K562 (cell line): ENCODE data around the gene TAF5L. TPM values are rescaled to one million over a fixed set of nuclear protein-coding genes. Genes with fewer than 3 reads are reported as not detected.

Experiments used
- ATAC-seq: fragments of 200-7000 bp; cut with Tn5 transposase; 3 replicates; pipeline ENCODE4 v1.9.1; 2020; ENCODE audit warnings: moderate library complexity
- BruUV-seq: library from RNA; stranded (reverse); fragments of 400-500 nt; replicated peaks from 2 replicates; lab custom pipeline; 2021; lab: Mats Ljungman, UMichigan
- CTCF ChIA-PET: fragments of 300-600 bp; formaldehyde crosslinking; extraction: SDS; loops from one replicate; lab custom pipeline; 2021; ENCODE audit warnings: low intra/inter-chr PET ratio; lab: Yijun Ruan, JAX
- POLR2A ChIA-PET: fragments of 300-600, 350-650 bp; sonication (Branson Sonifier 250); formaldehyde crosslinking; extraction: SDS; loops from one replicate; lab custom pipeline; 2021; ENCODE audit warnings: antibody characterized with exemption, inconsistent platforms; lab: Yijun Ruan, JAX
- DNase-seq, 4 experiments: peaks; one replicate each; pipeline versions ENCODE4 v3.0.0 to v3.0.0-alpha.2; 2011 to 2018; ENCODE audit warnings: low spot score in 3 of 4, mixed read lengths in 3 of 4; ENCODE audit errors: extremely low read depth in 1 of 4
- FAIRE-seq: peaks from 2 replicates; lab custom pipeline; 2011; peaks lifted over from hg19 to GRCh38; lab: Jason Lieb, UNC
- H2AFZ ChIP-seq: 2 replicates; pipeline ENCODE4 v1.6.0; 2011; ENCODE audit warnings: low read depth, low read length, control low read depth, inconsistent platforms
- H3K27ac ChIP-seq: fragments of 200-600 bp; 3 replicates; pipeline ENCODE4 v1.8.0; 2011; ENCODE audit warnings: low read depth, mild to moderate bottlenecking, control low read depth, inconsistent platforms, low read length, moderate library complexity, mixed read lengths; ENCODE audit errors: extremely low read depth
- H3K27me3 ChIP-seq, 2 experiments: fragments of 300-600 bp in 1 of 2; 2 replicates in 1 of 2; 3 replicates in 1 of 2; pipeline versions ENCODE4 v1.6.0 to v1.8.0; 2011; ENCODE audit warnings: inconsistent platforms in 2 of 2, low read length in 2 of 2, mild to moderate bottlenecking in 1 of 2, mixed read lengths in 1 of 2, moderate library complexity in 1 of 2; ENCODE audit not compliant: control insufficient read depth in 2 of 2, insufficient read depth in 2 of 2
- H3K36me3 ChIP-seq: fragments of 300-600 bp; 3 replicates; pipeline ENCODE4 v1.8.0; 2011; ENCODE audit warnings: mild to moderate bottlenecking, low read length, inconsistent platforms; ENCODE audit not compliant: control insufficient read depth, insufficient read depth
- H3K4me1 ChIP-seq, 2 experiments: fragments of 200-600 bp in 1 of 2; replicated peaks in 1 of 2; 2 replicates in 1 of 2; 3 replicates in 1 of 2; pipeline versions ENCODE4 v1.5.1 to v1.8.0; 2011; ENCODE audit warnings: inconsistent platforms in 2 of 2, low read length in 2 of 2, mild to moderate bottlenecking in 1 of 2, mixed read lengths in 1 of 2, moderate library complexity in 1 of 2; ENCODE audit not compliant: control insufficient read depth in 2 of 2, insufficient read depth in 2 of 2
- H3K4me2 ChIP-seq: 2 replicates; pipeline ENCODE4 v1.6.1; 2011; ENCODE audit warnings: low read length, control low read depth, inconsistent platforms, mixed read lengths; ENCODE audit not compliant: insufficient read depth
- H3K4me3 ChIP-seq: fragments of 200-600 bp; sonication (generic), shearing (Covaris generic); 2 replicates; pipeline ENCODE4 v1.5.1; 2016; ENCODE audit warnings: control low read depth, inconsistent platforms
- H3K79me2 ChIP-seq: fragments of 200-600 bp; 3 replicates; pipeline ENCODE4 v1.8.0; 2011; ENCODE audit warnings: low read length, inconsistent platforms; ENCODE audit not compliant: control insufficient read depth, insufficient read depth
- H3K9ac ChIP-seq, 2 experiments: 2 replicates each; pipeline versions ENCODE4 v1.6.0 to v1.6.1; 2011; ENCODE audit warnings: low read depth in 2 of 2, low read length in 2 of 2, control low read depth in 1 of 2, inconsistent platforms in 1 of 2, mild to moderate bottlenecking in 1 of 2, mixed read lengths in 1 of 2; ENCODE audit not compliant: insufficient read depth in 1 of 2
- H3K9me1 ChIP-seq: one replicate; pipeline ENCODE4 v1.6.0; 2011; ENCODE audit warnings: inconsistent platforms, mild to moderate bottlenecking, low read length, moderate library complexity; ENCODE audit not compliant: control insufficient read depth, insufficient read depth
- H3K9me3 ChIP-seq: replicated peaks from 2 replicates; pipeline ENCODE4 v1.5.1; 2011; ENCODE audit warnings: low read depth, low read length, inconsistent platforms; ENCODE audit not compliant: control insufficient read depth, insufficient read depth
- H4K20me1 ChIP-seq: replicated peaks from 2 replicates; pipeline ENCODE4 v1.6.1; 2011; ENCODE audit warnings: low read length, inconsistent platforms, mixed read lengths; ENCODE audit not compliant: control insufficient read depth, insufficient read depth
- ELF2 ChIP-seq: fragments of 250-450 bp; sonication (Bioruptor Pico); IDR thresholded peaks from 2 replicates; pipeline ENCODE4 v1.5.0; 2021; ENCODE audit warnings: mild to moderate bottlenecking
- MAZ ChIP-seq, 2 experiments: fragments of 450-650 bp in 1 of 2; sonication (generic) in 1 of 2; formaldehyde crosslinking; IDR thresholded peaks in 1 of 2; conservative IDR thresholded peaks in 1 of 2; 2 replicates each; pipeline versions ENCODE4 v1.4.0 to v1.5.0; 2020; ENCODE audit warnings: mild to moderate bottlenecking in 1 of 2, missing genetic modification reagents in 1 of 2
- MEF2D ChIP-seq: conservative IDR thresholded peaks from 2 replicates; pipeline ENCODE4 v1.6.1; 2016; ENCODE audit warnings: low read depth, missing genetic modification characterization, missing compliant biosample characterization
- NCOA4 ChIP-seq: fragments of 450-650 bp; IDR thresholded peaks from 2 replicates; pipeline ENCODE4 v1.6.1; 2018; ENCODE audit warnings: mild to moderate bottlenecking; ENCODE audit not compliant: partially characterized antibody
- SMARCE1 ChIP-seq: fragments of 450-650 bp; IDR thresholded peaks from 2 replicates; pipeline ENCODE4 v1.7.1; 2016; ENCODE audit warnings: mild to moderate bottlenecking
- SOX6 ChIP-seq: fragments of 450-650 bp; IDR thresholded peaks from 2 replicates; pipeline ENCODE4 v1.6.1; 2014; ENCODE audit warnings: mild to moderate bottlenecking
- ZBTB34 ChIP-seq: fragments of 250-450 bp; sonication (Bioruptor Pico); IDR thresholded peaks from 2 replicates; pipeline ENCODE4 v1.8.0; 2021; ENCODE audit warnings: mild to moderate bottlenecking, moderate library complexity
- ZNF124 ChIP-seq: sonication (generic); formaldehyde crosslinking; IDR thresholded peaks from 2 replicates; pipeline ENCODE4 v1.8.1; 2022; ENCODE audit warnings: missing genetic modification reagents
- ZNF57 ChIP-seq: fragments of 450-650 bp; formaldehyde crosslinking; IDR thresholded peaks from 2 replicates; pipeline ENCODE4 v1.4.0; 2020; ENCODE audit warnings: mild to moderate bottlenecking, moderate library complexity
- WGBS: fragments of 100-300 bp; shearing (Covaris generic); methylation state at CpG from one replicate; pipeline ENCODE4 v1.1.6; 2016; ENCODE audit warnings: low coverage, mixed read lengths; ENCODE audit not compliant: insufficient coverage; ENCODE audit errors: missing lambda C conversion rate; 5-methylcytosine and 5-hydroxymethylcytosine counted together
- in situ Hi-C: fragments of 300-500 bp; cut with MboI; formaldehyde crosslinking; loops from 4 replicates; pipeline ENCODE4 v1.15.0; 2018; ENCODE audit warnings: inconsistent platforms, mixed read lengths
- intact Hi-C: fragments of 100-400 bp; cut with micrococcal nuclease; formaldehyde crosslinking; loops from 2 replicates; pipeline ENCODE4 v1.14.2; 2022
- polyA plus RNA-seq, 8 experiments: library from polyadenylated mRNA; depleted of rRNA in 4 of 8; stranded (reverse) in 5 of 8; unstranded in 3 of 8; fragments of >200 nt; fragmentation: Nextera tagmentation in 2 of 8; fragmentation: Illumina TruSeq in 1 of 8; extraction: Ambion mirVana in 2 of 8; extraction: Trizol in 1 of 8; gene quantifications; 2 replicates each; pipeline versions ENCODE4 v1.2.1 to v1.2.3, GENCODE V29; 2011 to 2014; ENCODE audit warnings: inconsistent platforms in 1 of 8, missing spikeins in 1 of 8
- total RNA-seq, 7 experiments: library from RNA; depleted of rRNA in 6 of 7; stranded (reverse); fragments of >200 nt in 6 of 7; fragmentation: Illumina TruSeq in 2 of 7; extraction: Trizol in 2 of 7; gene quantifications; 2 replicates each; pipeline versions ENCODE4 v1.2.1 to v1.2.3, GENCODE V29; 2011 to 2021; ENCODE audit warnings: low replicate concordance in 1 of 7

TAF5L gene
- total and polyA plus RNA-seq, 9 of the 15 experiments (the other 6 are each of a cell fraction or from before 2014, with no cell fraction given): 2.2 to 34.2 (median 23.3) TPM

- 93% methylated on average over 9 of the region's 9 CpGs for WGBS
- Histone ChIP-seq H3K4me3 (no peak overlapping the region), H3K9ac (no peak overlapping the region), H3K27me3 (no peaks in the 10 kb centered on the region), H3K36me3 (peaks cover 89% of the 10 kb centered on the region), H3K4me1 (no peaks in the 10 kb centered on the region), H3K9me1 (no peaks in the 10 kb centered on the region), H2AFZ (no peak overlapping the region), H3K9me3 (no peaks in the 10 kb centered on the region), H4K20me1 (peaks cover 26% of the 10 kb centered on the region), H3K27ac (no peak overlapping the region), H3K79me2 (peaks cover 73% of the 10 kb centered on the region), H3K4me2 (no peak overlapping the region)
- DNase-seq (no peak), FAIRE-seq (no peak), ATAC-seq (no peak)
- TF ChIP-seq MEF2D (tag) (no peak), ZNF124 (CRISPR knock-in tag) (no peak), ELF2 (no peak), NCOA4 (no peak), SOX6 (no peak), MAZ (CRISPR knock-in tag; conservative IDR thresholded peaks at IDR 0.05 in 1 of 2, IDR thresholded peaks at IDR 0.05 in 1 of 2) (no peak), ZNF57 (CRISPR knock-in tag) (no peak), ZBTB34 (CRISPR knock-in tag) (no peak), SMARCE1 (no peak)
- in situ Hi-C loops (no loop called here), intact Hi-C loops (no loop called here)
- no TSS peak for BruUV-seq
- POLR2A ChIA-PET: interaction anchor here (0.7 to 4.1 kb wide), 2 partner anchors 12 kb away, joined by 3 to 15 read pairs; no protein-coding TSS in a partner anchor
- CTCF ChIA-PET: no interaction called here
These were observed 10.1 kb upstream of the TAF5L start for GRCh38 chr1:229636042-229636441.
